Ovary (tissue), 3 donors: Measurements from ENCODE around the gene CLEC4A.

Experiments used
- EP300 ChIP-seq: sonication (generic); formaldehyde crosslinking; IDR thresholded peaks from one replicate; pipeline ENCODE4 v1.6.1; 2017; ENCODE audit warnings: antibody characterized with exemption
- POLR2A ChIP-seq: fragments of 450-650 bp; IDR thresholded peaks from one replicate; pipeline ENCODE4 v1.6.1; 2017; ENCODE audit warnings: antibody characterized with exemption, mild to moderate bottlenecking, moderate library complexity
- TF ChIP-seq, protein P1 (sequence below), 3 donors: fragments of 450-650 bp in 2 of 3; fragments of 200-600 bp in 1 of 3; IDR thresholded peaks; one replicate each; pipeline versions ENCODE4 v1.5.1 to v1.8.0; 2016 to 2022; ENCODE audit warnings: antibody characterized with exemption in 3 of 3, mild to moderate bottlenecking in 1 of 3
- donor health status: DM: no; HTN: no; CAD: no.

DNA sequence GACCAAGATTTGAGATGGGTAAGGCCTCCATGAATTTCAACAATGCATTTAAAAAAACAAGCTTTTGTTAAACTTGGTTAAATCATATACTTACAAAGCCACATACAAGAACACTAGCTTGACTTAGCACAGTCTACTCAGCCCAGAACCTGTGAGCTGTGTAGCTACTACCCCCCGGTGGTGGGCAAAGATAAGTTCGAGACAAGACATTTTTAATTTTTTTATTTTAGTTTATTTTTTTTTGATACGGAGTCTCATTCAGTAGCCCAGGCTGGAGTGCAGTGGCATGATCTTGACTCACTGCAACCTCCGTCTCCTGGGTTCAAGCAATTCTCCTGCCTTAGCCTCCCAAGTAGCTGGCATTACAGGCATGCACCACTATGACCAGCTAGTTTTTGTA lies 45.0 kb upstream of the CLEC4A start:
- TF ChIP-seq, protein P1, sequence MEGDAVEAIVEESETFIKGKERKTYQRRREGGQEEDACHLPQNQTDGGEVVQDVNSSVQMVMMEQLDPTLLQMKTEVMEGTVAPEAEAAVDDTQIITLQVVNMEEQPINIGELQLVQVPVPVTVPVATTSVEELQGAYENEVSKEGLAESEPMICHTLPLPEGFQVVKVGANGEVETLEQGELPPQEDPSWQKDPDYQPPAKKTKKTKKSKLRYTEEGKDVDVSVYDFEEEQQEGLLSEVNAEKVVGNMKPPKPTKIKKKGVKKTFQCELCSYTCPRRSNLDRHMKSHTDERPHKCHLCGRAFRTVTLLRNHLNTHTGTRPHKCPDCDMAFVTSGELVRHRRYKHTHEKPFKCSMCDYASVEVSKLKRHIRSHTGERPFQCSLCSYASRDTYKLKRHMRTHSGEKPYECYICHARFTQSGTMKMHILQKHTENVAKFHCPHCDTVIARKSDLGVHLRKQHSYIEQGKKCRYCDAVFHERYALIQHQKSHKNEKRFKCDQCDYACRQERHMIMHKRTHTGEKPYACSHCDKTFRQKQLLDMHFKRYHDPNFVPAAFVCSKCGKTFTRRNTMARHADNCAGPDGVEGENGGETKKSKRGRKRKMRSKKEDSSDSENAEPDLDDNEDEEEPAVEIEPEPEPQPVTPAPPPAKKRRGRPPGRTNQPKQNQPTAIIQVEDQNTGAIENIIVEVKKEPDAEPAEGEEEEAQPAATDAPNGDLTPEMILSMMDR (IDR thresholded peaks at IDR 0.05), result no peak
- no peak for TF ChIP-seq POLR2A
- TF ChIP-seq EP300, result no peak
